NB4 (cell line): ENCODE results near the gene KIF4A.

Experiments used
- CTCF ChIP-seq: IDR thresholded peaks from one replicate; pipeline ENCODE4 v1.5.1; 2012; ENCODE audit warnings: low read depth, low read length
- MAX ChIP-seq: IDR thresholded peaks from 2 replicates; pipeline ENCODE4 v1.6.1; 2011; ENCODE audit warnings: low read depth, low read length
- MYC ChIP-seq: IDR thresholded peaks from 2 replicates; pipeline ENCODE4 v1.6.1; 2011; ENCODE audit warnings: low read depth, low read length
- POLR2A ChIP-seq: IDR thresholded peaks from 2 replicates; pipeline ENCODE4 v1.6.1; 2011; ENCODE audit warnings: mild to moderate bottlenecking; ENCODE audit not compliant: insufficient read length; ENCODE audit errors: extremely low read depth

DNA sequence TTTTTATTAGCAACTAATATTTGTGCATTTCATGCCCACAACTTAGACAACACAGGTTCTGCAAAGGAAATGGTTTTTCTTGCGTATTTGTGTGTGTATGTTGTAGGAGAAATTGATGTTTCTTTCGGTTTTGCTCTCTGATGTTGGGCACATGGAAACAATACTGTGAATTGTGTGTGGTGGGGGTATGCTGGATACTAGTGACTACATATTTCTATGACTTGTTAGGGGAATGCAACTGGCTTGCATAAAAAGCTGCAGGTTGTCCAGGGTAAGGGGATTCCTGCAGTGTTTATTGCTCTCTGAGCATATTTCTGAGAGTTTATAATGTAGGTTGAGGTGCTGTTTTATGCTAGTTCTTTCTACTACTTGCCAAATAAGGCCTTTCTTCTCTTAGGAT, 166.4 kb downstream of the KIF4A start:
- TF ChIP-seq CTCF = no peak
- TF ChIP-seq POLR2A = no peak
- TF ChIP-seq MAX = no peak
- TF ChIP-seq MYC = no peak
